ENCODE measurements around the gene PCDH7.

DNA sequence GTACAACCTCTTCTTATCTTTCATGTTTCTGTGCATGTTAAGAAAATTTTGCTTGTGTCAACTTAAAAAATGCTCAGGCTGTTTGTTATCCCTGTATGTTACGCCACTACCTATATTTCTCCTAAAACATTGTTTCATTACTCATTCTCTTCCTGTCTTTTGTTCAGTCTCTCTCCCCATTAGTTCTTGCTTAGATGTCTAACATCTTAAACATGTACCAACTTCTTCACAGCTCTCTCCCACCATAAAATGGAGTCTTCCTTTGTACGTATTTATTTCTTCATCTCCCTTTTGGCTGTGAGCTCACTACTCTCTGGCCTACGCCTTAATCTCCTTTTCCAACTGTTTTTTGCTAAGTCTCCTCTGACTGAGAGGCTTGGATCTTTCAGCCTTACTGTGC lies 36.4 kb downstream of the PCDH7 start:
- TF ChIP-seq, protein P1, sequence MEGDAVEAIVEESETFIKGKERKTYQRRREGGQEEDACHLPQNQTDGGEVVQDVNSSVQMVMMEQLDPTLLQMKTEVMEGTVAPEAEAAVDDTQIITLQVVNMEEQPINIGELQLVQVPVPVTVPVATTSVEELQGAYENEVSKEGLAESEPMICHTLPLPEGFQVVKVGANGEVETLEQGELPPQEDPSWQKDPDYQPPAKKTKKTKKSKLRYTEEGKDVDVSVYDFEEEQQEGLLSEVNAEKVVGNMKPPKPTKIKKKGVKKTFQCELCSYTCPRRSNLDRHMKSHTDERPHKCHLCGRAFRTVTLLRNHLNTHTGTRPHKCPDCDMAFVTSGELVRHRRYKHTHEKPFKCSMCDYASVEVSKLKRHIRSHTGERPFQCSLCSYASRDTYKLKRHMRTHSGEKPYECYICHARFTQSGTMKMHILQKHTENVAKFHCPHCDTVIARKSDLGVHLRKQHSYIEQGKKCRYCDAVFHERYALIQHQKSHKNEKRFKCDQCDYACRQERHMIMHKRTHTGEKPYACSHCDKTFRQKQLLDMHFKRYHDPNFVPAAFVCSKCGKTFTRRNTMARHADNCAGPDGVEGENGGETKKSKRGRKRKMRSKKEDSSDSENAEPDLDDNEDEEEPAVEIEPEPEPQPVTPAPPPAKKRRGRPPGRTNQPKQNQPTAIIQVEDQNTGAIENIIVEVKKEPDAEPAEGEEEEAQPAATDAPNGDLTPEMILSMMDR (IDR thresholded peaks at IDR 0.05; ENCODE audit: insufficient read depth, low read length), result no peak
- TF ChIP-seq POLR2AphosphoS5 (IDR thresholded peaks at IDR 0.05; ENCODE audit: low read depth), result no peak
- TF ChIP-seq SPI1 (IDR thresholded peaks at IDR 0.05; ENCODE audit: borderline replicate concordance, low read depth), result no peak

Data from HL-60 (cell line).